ENCODE data around the gene DDX27.
A peak's percentile ranks its signal among the peaks of the same experiment; 100 is the strongest.

- no peak for TF ChIP-seq CTCF (CRISPR knock-in tag; IDR thresholded peaks at IDR 0.05)
- TF ChIP-seq KLF15 (CRISPR knock-in tag; IDR thresholded peaks at IDR 0.05; ENCODE audit: borderline replicate concordance) = no peak
- TF ChIP-seq ZNF558 (CRISPR knock-in tag; IDR thresholded peaks at IDR 0.05; ENCODE audit: borderline replicate concordance) = no peak
- no peak for TF ChIP-seq ZNF660 (CRISPR knock-in tag; IDR thresholded peaks at IDR 0.05; ENCODE audit: borderline replicate concordance, low read depth)
- peak; percentile 18; the same call in 1 of the 2 replicates for TF ChIP-seq POLR2AphosphoS2 (IDR thresholded peaks at IDR 0.05; ENCODE audit: low read depth, low read length)
- no peak for TF ChIP-seq ZNF136 (CRISPR knock-in tag; IDR thresholded peaks at IDR 0.05; ENCODE audit: low read depth)
- TF ChIP-seq ZBTB1 (CRISPR knock-in tag; IDR thresholded peaks at IDR 0.05; ENCODE audit: borderline replicate concordance) = no peak
Measured at GRCh38 chr20:49288250-49288751, 69.1 kb downstream of the DDX27 start.
